Muscle layer of duodenum (tissue), 2 donors: ENCODE data around the gene CNPY3.
A peak's percentile ranks its signal among the peaks of the same experiment; 100 is the strongest.

Source experiments
- H3K27ac ChIP-seq: one replicate; pipeline ENCODE4 v1.7.0; 2013; ENCODE audit warnings: mild to moderate bottlenecking, low read length
- H3K27me3 ChIP-seq: one replicate; pipeline ENCODE4 v1.7.0; 2013; ENCODE audit warnings: low read depth, mild to moderate bottlenecking, control low read depth, low read length
- H3K36me3 ChIP-seq, 2 donors: one replicate each; pipeline ENCODE4 v1.7.0; 2013; ENCODE audit warnings: low read length in 2 of 2, control low read depth in 1 of 2, mild to moderate bottlenecking in 1 of 2; ENCODE audit not compliant: insufficient read depth in 2 of 2, control insufficient read depth in 1 of 2
- H3K4me1 ChIP-seq, 2 donors: one replicate each; pipeline ENCODE4 v1.7.0; 2013; ENCODE audit warnings: low read length in 2 of 2, mild to moderate bottlenecking in 2 of 2, control low read depth in 1 of 2, moderate library complexity in 1 of 2; ENCODE audit not compliant: insufficient read depth in 2 of 2, control insufficient read depth in 1 of 2
- H3K4me3 ChIP-seq, 2 donors: one replicate each; pipeline ENCODE4 v1.7.0; 2013; ENCODE audit warnings: low read length in 2 of 2, low read depth in 1 of 2, mild to moderate bottlenecking in 1 of 2
- H3K9me3 ChIP-seq, 2 donors: one replicate each; pipeline ENCODE4 v1.7.0; 2013; ENCODE audit warnings: low read length in 2 of 2, control low read depth in 1 of 2, mild to moderate bottlenecking in 1 of 2; ENCODE audit not compliant: control insufficient read depth in 1 of 2
- donor health status: healthy.

Gene CNPY3

GRCh38 chr6:42970871-42971612 lies 41.8 kb downstream of the CNPY3 start:
- Histone ChIP-seq H3K27me3 (no peaks in the 10 kb centered on the region), H3K4me1 (no peaks in the 10 kb centered on the region), H3K27ac (no peak overlapping the region), H3K36me3 (peaks cover 11 to 48% of the 10 kb centered on the region in 2 donors), H3K4me3 (no peak overlapping the region), H3K9me3 (no peaks in the 10 kb centered on the region)

- no peak overlapping the region for H3K4me3 ChIP-seq
- H3K9me3 ChIP-seq, result no peaks in the 10 kb centered on the region
- H3K4me1 ChIP-seq, result peaks cover under 1 to 4% of the 10 kb centered on the region in 2 donors
- H3K27ac ChIP-seq, result no peak overlapping the region
- H3K27me3 ChIP-seq, result no peaks in the 10 kb centered on the region
- H3K36me3 ChIP-seq, result peaks cover 11 to 40% of the 10 kb centered on the region in 2 donors
These were observed 42.6 kb downstream of the CNPY3 start for GRCh38 chr6:42971746-42972327.

- Histone ChIP-seq H3K27me3 (no peaks in the 10 kb centered on the region), H3K36me3 (peaks cover 6 to 23% of the 10 kb centered on the region in 2 donors), H3K4me3 (no peak overlapping the region), H3K27ac (no peak overlapping the region), H3K9me3 (no peaks in the 10 kb centered on the region), H3K4me1 (peaks cover 4 to 17% of the 10 kb centered on the region in 2 donors)
These were observed 44.6 kb downstream of the CNPY3 start for GRCh38 chr6:42973926-42974325.

GRCh38 chr6:42974919-42975505 lies 45.7 kb downstream of the CNPY3 start:
- Histone ChIP-seq H3K27me3 (no peaks in the 10 kb centered on the region), H3K4me1 (peaks cover 11 to 22% of the 10 kb centered on the region in 2 donors), H3K9me3 (no peaks in the 10 kb centered on the region), H3K4me3 (no peak overlapping the region), H3K36me3 (peaks cover 2 to 12% of the 10 kb centered on the region in 2 donors), H3K27ac (no peak overlapping the region)

GRCh38 chr6:42978487-42978838 lies 49.2 kb downstream of the CNPY3 start:
- H3K9me3 ChIP-seq, result no peaks in the 10 kb centered on the region
- H3K4me1 ChIP-seq, result peaks cover 11 to 23% of the 10 kb centered on the region in 2 donors
- H3K4me3 ChIP-seq, result peak overlapping the region; percentile 83 to 84
- H3K27me3 ChIP-seq, result no peaks in the 10 kb centered on the region
- peak overlapping the region; percentile 83 for H3K27ac ChIP-seq
- peaks cover 0 to 7% of the 10 kb centered on the region in 2 donors for H3K36me3 ChIP-seq

- Histone ChIP-seq H3K4me1 (peaks cover 11 to 28% of the 10 kb centered on the region in 2 donors), H3K27ac (peak within 1 kb of the TSS; percentile 83), H3K4me3 (peak within 1 kb of the TSS; percentile 83 to 84), H3K9me3 (no peaks in the 10 kb centered on the region), H3K36me3 (peaks cover 0 to 1% of the 10 kb centered on the region in 2 donors), H3K27me3 (no peaks in the 10 kb centered on the region)
These were observed 49.7 kb downstream of the CNPY3 start, which contains the start of gene PEX6 for GRCh38 chr6:42978839-42979522. PEX6 (minus strand) TSS chr6:42979181; CDS start chr6:42979150, 31 bp downstream.

GRCh38 chr6:42979523-42980177 lies 50.4 kb downstream of the CNPY3 start:
- no peaks in the 10 kb centered on the region for H3K9me3 ChIP-seq

GRCh38 chr6:42981836-42982235 lies 52.6 kb downstream of the CNPY3 start:
- peaks cover 19 to 42% of the 10 kb centered on the region in 2 donors for H3K4me1 ChIP-seq

More at GRCh38 chr6:42979523-42980177, 50.4 kb downstream of the CNPY3 start:
- peak overlapping the region; percentile 83 to 84 for H3K4me3 ChIP-seq
- no peaks in the 10 kb centered on the region for H3K36me3 ChIP-seq
- peaks cover 11 to 29% of the 10 kb centered on the region in 2 donors for H3K4me1 ChIP-seq
- no peaks in the 10 kb centered on the region for H3K27me3 ChIP-seq
- peak overlapping the region; percentile 83 for H3K27ac ChIP-seq

GRCh38 chr6:42984001-42984923 lies 55.0 kb downstream of the CNPY3 start, which contains the start of gene PPP2R5D:
PPP2R5D (plus strand) TSS chr6:42984570; CDS start chr6:42984678, 108 bp downstream.
- H3K27me3 ChIP-seq, result no peaks in the 10 kb centered on the region
- peak within 1 kb of the TSS; percentile 82 to 83 for H3K4me3 ChIP-seq
- peaks cover 4 to 6% of the 10 kb centered on the region in 2 donors for H3K36me3 ChIP-seq
- H3K27ac ChIP-seq, result peak within 1 kb of the TSS; percentile 84
- H3K4me1 ChIP-seq, result peaks cover 31 to 46% of the 10 kb centered on the region in 2 donors
- H3K9me3 ChIP-seq, result no peaks in the 10 kb centered on the region

More at GRCh38 chr6:42981836-42982235, 52.6 kb downstream of the CNPY3 start:
- no peaks in the 10 kb centered on the region for H3K9me3 ChIP-seq
- no peaks in the 10 kb centered on the region for H3K27me3 ChIP-seq
- H3K27ac ChIP-seq, result no peak overlapping the region
- no peak overlapping the region for H3K4me3 ChIP-seq
- H3K36me3 ChIP-seq, result no peaks in the 10 kb centered on the region

GRCh38 chr6:42984924-42985475 lies 55.7 kb downstream of the CNPY3 start:
- H3K4me3 ChIP-seq, result peak overlapping the region; percentile 82 to 83
- H3K4me1 ChIP-seq, result peaks cover 24 to 41% of the 10 kb centered on the region in 2 donors
- no peaks in the 10 kb centered on the region for H3K9me3 ChIP-seq
- peak overlapping the region; percentile 33 for H3K27ac ChIP-seq
- H3K36me3 ChIP-seq, result peaks cover 11 to 14% of the 10 kb centered on the region in 2 donors
- H3K27me3 ChIP-seq, result no peaks in the 10 kb centered on the region
